HEK293 (cell line): ENCODE results near the gene UHRF2.

Source experiments
- CTCF ChIA-PET: fragments of 350-600 bp; formaldehyde crosslinking; extraction: SDS; loops from one replicate; lab custom pipeline; 2021; ENCODE audit warnings: antibody characterized with exemption; lab: Yijun Ruan, JAX
- POLR2A ChIA-PET: fragments of 300-600 bp; formaldehyde crosslinking; extraction: SDS; loops from one replicate; lab custom pipeline; 2020; ENCODE audit warnings: antibody characterized with exemption, inconsistent platforms; lab: Yijun Ruan, JAX
- H3K27ac ChIP-seq: fragments of 200-500 bp; sonication (Bioruptor generic); 2 replicates; pipeline ENCODE4 v1.5.1; 2014; ENCODE audit warnings: low read depth, low read length, control low read depth, inconsistent platforms; ENCODE audit errors: extremely low read depth
- H3K36me3 ChIP-seq, 2 experiments: fragments of 200-500 bp in 1 of 2; sonication (Bioruptor generic) in 1 of 2; 1 replicate in 1 of 2; 2 replicates in 1 of 2; pipeline ENCODE4 v1.5.1; 2014 to 2017; ENCODE audit warnings: inconsistent platforms in 2 of 2, low read length in 2 of 2; ENCODE audit not compliant: control insufficient read depth in 2 of 2, insufficient read depth in 1 of 2
- H3K4me1 ChIP-seq: fragments of 200-500 bp; sonication (Bioruptor generic); 2 replicates; pipeline ENCODE4 v1.5.1; 2014; ENCODE audit warnings: mild to moderate bottlenecking, low read length, inconsistent platforms; ENCODE audit not compliant: control insufficient read depth, insufficient read depth
- H3K4me3 ChIP-seq: 2 replicates; pipeline ENCODE4 v1.5.1; 2011; ENCODE audit warnings: low read depth, mild to moderate bottlenecking, control low read depth, low read length, moderate library complexity
- H3K9me3 ChIP-seq: fragments of 200-500 bp; sonication (Bioruptor generic); 2 replicates; pipeline ENCODE4 v1.5.1; 2014; ENCODE audit warnings: low read depth, low read length, inconsistent platforms; ENCODE audit not compliant: control insufficient read depth, insufficient read depth
- BCL11B ChIP-seq: fragments of 450-650 bp; formaldehyde crosslinking; IDR thresholded peaks from 2 replicates; pipeline ENCODE4 v1.5.1; 2016; ENCODE audit warnings: low read depth, missing biosample characterization, missing genetic modification characterization
- OSR2 ChIP-seq: fragments of 450-650 bp; formaldehyde crosslinking; IDR thresholded peaks from 2 replicates; pipeline ENCODE4 v1.5.1; 2016; ENCODE audit warnings: missing biosample characterization, missing genetic modification characterization
- RBAK ChIP-seq: fragments of 450-650 bp; formaldehyde crosslinking; IDR thresholded peaks from 2 replicates; pipeline ENCODE4 v1.5.1; 2016; ENCODE audit warnings: missing biosample characterization, missing genetic modification characterization
- SCRT1 ChIP-seq: fragments of 450-650 bp; formaldehyde crosslinking; IDR thresholded peaks from 2 replicates; pipeline ENCODE4 v1.5.1; 2016; ENCODE audit warnings: missing biosample characterization, missing genetic modification characterization, borderline replicate concordance
- ZNF16 ChIP-seq: fragments of 450-650 bp; formaldehyde crosslinking; IDR thresholded peaks from 2 replicates; pipeline ENCODE4 v1.5.1; 2016; ENCODE audit warnings: low read depth, missing biosample characterization, missing genetic modification characterization
- ZNF211 ChIP-seq: fragments of 450-650 bp; formaldehyde crosslinking; IDR thresholded peaks from 2 replicates; pipeline ENCODE4 v1.5.1; 2016; ENCODE audit warnings: low read depth, missing biosample characterization, missing genetic modification characterization
- ZNF324 ChIP-seq: fragments of 450-650 bp; formaldehyde crosslinking; IDR thresholded peaks from 2 replicates; pipeline ENCODE4 v1.5.1; 2016; ENCODE audit warnings: missing biosample characterization, missing genetic modification characterization
- ZNF48 ChIP-seq: fragments of 450-650 bp; formaldehyde crosslinking; IDR thresholded peaks from 2 replicates; pipeline ENCODE4 v1.5.1; 2016; ENCODE audit warnings: missing biosample characterization, missing genetic modification characterization
- ZNF558 ChIP-seq: fragments of 450-650 bp; formaldehyde crosslinking; IDR thresholded peaks from 2 replicates; pipeline ENCODE4 v1.5.1; 2016; ENCODE audit warnings: missing biosample characterization, missing genetic modification characterization
- TF ChIP-seq, protein P1 (sequence below): fragments of 450-650 bp; formaldehyde crosslinking; IDR thresholded peaks from 2 replicates; pipeline ENCODE4 v1.5.1; 2016; ENCODE audit warnings: missing biosample characterization, missing genetic modification characterization
- TF ChIP-seq, protein P2 (sequence below): fragments of 450-650 bp; formaldehyde crosslinking; IDR thresholded peaks from 2 replicates; pipeline ENCODE4 v1.5.1; 2017; ENCODE audit warnings: missing biosample characterization, missing genetic modification characterization
- TF ChIP-seq, protein P3 (sequence below): fragments of 450-650 bp; formaldehyde crosslinking; IDR thresholded peaks from 2 replicates; pipeline ENCODE4 v1.5.1; 2017; ENCODE audit warnings: missing biosample characterization, mild to moderate bottlenecking, missing genetic modification characterization, moderate library complexity
- TF ChIP-seq, protein P4 (sequence below): fragments of 450-650 bp; formaldehyde crosslinking; IDR thresholded peaks from 2 replicates; pipeline ENCODE4 v1.5.1; 2016; ENCODE audit warnings: missing biosample characterization, missing genetic modification characterization, low read depth
- TF ChIP-seq, protein P5 (sequence below): fragments of 450-650 bp; formaldehyde crosslinking; IDR thresholded peaks from 2 replicates; pipeline ENCODE4 v1.5.1; 2016; ENCODE audit warnings: missing biosample characterization, missing genetic modification characterization
- TF ChIP-seq, protein P6 (sequence below): fragments of 450-650 bp; formaldehyde crosslinking; IDR thresholded peaks from 2 replicates; pipeline ENCODE4 v1.5.1; 2017; ENCODE audit warnings: missing biosample characterization, missing genetic modification characterization
- TF ChIP-seq, protein P7 (sequence below): fragments of 450-650 bp; formaldehyde crosslinking; IDR thresholded peaks from 2 replicates; pipeline ENCODE4 v1.5.1; 2016; ENCODE audit warnings: missing biosample characterization, missing genetic modification characterization
- TF ChIP-seq, protein P8 (sequence below): fragments of 450-650 bp; formaldehyde crosslinking; IDR thresholded peaks from 2 replicates; pipeline ENCODE4 v1.5.1; 2016; ENCODE audit warnings: missing biosample characterization, missing genetic modification characterization

UHRF2 gene

DNA sequence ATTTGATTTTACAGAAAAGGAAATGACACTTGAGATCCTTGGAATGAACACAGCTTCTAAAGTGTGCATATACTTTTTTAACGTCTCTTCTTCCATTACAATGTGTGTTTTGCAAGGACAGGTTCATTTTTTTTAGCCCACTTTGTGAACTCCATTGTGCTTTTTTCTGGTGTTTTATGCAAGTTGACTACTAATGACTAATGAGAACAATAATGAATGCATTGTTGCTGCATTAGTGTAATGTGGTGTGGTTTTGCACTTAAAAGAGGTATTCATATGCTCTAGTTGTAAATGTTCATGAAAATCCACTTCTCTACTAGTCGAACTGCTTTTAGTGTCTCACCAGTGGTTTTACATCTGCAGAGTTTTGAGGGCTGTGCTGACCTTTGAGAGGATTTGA lies 93.6 kb downstream of the UHRF2 start:
- TF ChIP-seq ZNF211 (tag by site-specific recombination) = no peak
- TF ChIP-seq, protein P1, sequence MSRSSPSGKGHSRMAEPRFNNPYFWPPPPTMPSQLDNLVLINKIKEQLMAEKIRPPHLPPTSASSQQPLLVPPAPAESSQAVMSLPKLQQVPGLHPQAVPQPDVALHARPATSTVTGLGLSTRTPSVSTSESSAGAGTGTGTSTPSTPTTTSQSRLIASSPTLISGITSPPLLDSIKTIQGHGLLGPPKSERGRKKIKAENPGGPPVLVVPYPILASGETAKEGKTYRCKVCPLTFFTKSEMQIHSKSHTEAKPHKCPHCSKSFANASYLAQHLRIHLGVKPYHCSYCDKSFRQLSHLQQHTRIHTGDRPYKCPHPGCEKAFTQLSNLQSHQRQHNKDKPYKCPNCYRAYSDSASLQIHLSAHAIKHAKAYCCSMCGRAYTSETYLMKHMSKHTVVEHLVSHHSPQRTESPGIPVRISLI = no peak
- TF ChIP-seq, protein P2, sequence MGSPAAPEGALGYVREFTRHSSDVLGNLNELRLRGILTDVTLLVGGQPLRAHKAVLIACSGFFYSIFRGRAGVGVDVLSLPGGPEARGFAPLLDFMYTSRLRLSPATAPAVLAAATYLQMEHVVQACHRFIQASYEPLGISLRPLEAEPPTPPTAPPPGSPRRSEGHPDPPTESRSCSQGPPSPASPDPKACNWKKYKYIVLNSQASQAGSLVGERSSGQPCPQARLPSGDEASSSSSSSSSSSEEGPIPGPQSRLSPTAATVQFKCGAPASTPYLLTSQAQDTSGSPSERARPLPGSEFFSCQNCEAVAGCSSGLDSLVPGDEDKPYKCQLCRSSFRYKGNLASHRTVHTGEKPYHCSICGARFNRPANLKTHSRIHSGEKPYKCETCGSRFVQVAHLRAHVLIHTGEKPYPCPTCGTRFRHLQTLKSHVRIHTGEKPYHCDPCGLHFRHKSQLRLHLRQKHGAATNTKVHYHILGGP = no peak
- TF ChIP-seq, protein P3, sequence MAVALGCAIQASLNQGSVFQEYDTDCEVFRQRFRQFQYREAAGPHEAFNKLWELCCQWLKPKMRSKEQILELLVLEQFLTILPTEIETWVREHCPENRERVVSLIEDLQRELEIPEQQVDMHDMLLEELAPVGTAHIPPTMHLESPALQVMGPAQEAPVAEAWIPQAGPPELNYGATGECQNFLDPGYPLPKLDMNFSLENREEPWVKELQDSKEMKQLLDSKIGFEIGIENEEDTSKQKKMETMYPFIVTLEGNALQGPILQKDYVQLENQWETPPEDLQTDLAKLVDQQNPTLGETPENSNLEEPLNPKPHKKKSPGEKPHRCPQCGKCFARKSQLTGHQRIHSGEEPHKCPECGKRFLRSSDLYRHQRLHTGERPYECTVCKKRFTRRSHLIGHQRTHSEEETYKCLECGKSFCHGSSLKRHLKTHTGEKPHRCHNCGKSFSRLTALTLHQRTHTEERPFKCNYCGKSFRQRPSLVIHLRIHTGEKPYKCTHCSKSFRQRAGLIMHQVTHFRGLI = no peak
- TF ChIP-seq, protein P4, sequence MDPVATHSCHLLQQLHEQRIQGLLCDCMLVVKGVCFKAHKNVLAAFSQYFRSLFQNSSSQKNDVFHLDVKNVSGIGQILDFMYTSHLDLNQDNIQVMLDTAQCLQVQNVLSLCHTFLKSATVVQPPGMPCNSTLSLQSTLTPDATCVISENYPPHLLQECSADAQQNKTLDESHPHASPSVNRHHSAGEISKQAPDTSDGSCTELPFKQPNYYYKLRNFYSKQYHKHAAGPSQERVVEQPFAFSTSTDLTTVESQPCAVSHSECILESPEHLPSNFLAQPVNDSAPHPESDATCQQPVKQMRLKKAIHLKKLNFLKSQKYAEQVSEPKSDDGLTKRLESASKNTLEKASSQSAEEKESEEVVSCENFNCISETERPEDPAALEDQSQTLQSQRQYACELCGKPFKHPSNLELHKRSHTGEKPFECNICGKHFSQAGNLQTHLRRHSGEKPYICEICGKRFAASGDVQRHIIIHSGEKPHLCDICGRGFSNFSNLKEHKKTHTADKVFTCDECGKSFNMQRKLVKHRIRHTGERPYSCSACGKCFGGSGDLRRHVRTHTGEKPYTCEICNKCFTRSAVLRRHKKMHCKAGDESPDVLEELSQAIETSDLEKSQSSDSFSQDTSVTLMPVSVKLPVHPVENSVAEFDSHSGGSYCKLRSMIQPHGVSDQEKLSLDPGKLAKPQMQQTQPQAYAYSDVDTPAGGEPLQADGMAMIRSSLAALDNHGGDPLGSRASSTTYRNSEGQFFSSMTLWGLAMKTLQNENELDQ (tag by site-specific recombination) = no peak
- no peak for TF ChIP-seq BCL11B (tag by site-specific recombination)
- no peak for TF ChIP-seq ZNF558 (tag by site-specific recombination)
- TF ChIP-seq, protein P5, sequence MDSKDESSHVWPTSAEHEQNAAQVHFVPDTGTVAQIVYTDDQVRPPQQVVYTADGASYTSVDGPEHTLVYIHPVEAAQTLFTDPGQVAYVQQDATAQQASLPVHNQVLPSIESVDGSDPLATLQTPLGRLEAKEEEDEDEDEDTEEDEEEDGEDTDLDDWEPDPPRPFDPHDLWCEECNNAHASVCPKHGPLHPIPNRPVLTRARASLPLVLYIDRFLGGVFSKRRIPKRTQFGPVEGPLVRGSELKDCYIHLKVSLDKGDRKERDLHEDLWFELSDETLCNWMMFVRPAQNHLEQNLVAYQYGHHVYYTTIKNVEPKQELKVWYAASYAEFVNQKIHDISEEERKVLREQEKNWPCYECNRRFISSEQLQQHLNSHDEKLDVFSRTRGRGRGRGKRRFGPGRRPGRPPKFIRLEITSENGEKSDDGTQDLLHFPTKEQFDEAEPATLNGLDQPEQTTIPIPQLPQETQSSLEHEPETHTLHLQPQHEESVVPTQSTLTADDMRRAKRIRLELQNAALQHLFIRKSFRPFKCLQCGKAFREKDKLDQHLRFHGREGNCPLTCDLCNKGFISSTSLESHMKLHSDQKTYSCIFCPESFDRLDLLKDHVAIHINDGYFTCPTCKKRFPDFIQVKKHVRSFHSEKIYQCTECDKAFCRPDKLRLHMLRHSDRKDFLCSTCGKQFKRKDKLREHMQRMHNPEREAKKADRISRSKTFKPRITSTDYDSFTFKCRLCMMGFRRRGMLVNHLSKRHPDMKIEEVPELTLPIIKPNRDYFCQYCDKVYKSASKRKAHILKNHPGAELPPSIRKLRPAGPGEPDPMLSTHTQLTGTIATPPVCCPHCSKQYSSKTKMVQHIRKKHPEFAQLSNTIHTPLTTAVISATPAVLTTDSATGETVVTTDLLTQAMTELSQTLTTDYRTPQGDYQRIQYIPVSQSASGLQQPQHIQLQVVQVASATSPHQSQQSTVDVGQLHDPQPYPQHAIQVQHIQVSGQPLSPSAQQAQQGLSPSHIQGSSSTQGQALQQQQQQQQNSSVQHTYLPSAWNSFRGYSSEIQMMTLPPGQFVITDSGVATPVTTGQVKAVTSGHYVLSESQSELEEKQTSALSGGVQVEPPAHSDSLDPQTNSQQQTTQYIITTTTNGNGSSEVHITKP (tag by site-specific recombination) = no peak
- no peak for TF ChIP-seq SCRT1 (tag by site-specific recombination)
- no peak for TF ChIP-seq OSR2 (tag by site-specific recombination)
- TF ChIP-seq, protein P6, sequence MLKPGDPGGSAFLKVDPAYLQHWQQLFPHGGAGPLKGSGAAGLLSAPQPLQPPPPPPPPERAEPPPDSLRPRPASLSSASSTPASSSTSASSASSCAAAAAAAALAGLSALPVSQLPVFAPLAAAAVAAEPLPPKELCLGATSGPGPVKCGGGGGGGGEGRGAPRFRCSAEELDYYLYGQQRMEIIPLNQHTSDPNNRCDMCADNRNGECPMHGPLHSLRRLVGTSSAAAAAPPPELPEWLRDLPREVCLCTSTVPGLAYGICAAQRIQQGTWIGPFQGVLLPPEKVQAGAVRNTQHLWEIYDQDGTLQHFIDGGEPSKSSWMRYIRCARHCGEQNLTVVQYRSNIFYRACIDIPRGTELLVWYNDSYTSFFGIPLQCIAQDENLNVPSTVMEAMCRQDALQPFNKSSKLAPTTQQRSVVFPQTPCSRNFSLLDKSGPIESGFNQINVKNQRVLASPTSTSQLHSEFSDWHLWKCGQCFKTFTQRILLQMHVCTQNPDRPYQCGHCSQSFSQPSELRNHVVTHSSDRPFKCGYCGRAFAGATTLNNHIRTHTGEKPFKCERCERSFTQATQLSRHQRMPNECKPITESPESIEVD (tag by site-specific recombination) = no peak
- TF ChIP-seq ZNF48 = no peak
- no peak for TF ChIP-seq RBAK (tag by site-specific recombination)
- no peak for TF ChIP-seq ZNF324
- TF ChIP-seq, protein P7, sequence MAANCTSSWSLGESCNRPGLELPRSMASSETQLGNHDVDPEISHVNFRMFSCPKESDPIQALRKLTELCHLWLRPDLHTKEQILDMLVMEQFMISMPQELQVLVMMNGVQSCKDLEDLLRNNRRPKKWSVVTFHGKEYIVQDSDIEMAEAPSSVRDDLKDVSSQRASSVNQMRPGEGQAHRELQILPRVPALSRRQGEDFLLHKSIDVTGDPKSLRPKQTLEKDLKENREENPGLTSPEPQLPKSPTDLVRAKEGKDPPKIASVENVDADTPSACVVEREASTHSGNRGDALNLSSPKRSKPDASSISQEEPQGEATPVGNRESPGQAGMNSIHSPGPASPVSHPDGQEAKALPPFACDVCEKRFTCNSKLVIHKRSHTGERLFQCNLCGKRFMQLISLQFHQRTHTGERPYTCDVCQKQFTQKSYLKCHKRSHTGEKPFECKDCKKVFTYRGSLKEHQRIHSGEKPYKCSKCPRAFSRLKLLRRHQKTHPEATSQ = no peak
- TF ChIP-seq ZNF16 = no peak
- TF ChIP-seq, protein P8, sequence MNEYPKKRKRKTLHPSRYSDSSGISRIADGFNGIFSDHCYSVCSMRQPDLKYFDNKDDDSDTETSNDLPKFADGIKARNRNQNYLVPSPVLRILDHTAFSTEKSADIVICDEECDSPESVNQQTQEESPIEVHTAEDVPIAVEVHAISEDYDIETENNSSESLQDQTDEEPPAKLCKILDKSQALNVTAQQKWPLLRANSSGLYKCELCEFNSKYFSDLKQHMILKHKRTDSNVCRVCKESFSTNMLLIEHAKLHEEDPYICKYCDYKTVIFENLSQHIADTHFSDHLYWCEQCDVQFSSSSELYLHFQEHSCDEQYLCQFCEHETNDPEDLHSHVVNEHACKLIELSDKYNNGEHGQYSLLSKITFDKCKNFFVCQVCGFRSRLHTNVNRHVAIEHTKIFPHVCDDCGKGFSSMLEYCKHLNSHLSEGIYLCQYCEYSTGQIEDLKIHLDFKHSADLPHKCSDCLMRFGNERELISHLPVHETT = no peak
- ChIA-PET CTCF (interaction anchor here (0.6 kb wide), 1 partner anchor 80 kb away, joined by 3 read pairs; no protein-coding TSS in a partner anchor), POLR2A (no interaction called here)
- Histone ChIP-seq H3K36me3 (peaks cover 25 to 54% of the 10 kb centered on the region in 2 experiments), H3K4me1 (no peaks in the 10 kb centered on the region), H3K27ac (no peak overlapping the region), H3K4me3 (no peak overlapping the region), H3K9me3 (no peaks in the 10 kb centered on the region)
